ENCODE results near the gene MRPL54.

DNA sequence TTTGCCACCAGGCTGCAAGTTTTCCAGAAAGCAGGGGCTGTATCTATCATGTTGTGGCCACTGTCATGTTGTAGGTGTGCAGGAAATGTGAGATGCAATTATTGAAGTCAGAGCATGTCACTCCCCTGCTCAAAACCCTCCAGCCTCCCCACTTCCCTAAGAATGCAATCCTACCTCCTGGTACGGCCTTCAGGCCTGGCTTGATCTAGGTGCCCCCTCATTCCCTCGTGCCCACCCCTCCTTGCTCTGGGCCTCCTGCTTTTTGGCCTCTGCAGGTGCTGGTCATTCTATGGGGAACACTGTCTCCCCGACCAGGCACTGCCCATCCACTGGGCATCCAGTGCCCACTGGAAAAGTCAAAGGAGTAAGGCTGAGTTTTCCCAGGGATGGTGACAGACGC lies 52.2 kb downstream of the MRPL54 start:
- TF ChIP-seq, protein P1, sequence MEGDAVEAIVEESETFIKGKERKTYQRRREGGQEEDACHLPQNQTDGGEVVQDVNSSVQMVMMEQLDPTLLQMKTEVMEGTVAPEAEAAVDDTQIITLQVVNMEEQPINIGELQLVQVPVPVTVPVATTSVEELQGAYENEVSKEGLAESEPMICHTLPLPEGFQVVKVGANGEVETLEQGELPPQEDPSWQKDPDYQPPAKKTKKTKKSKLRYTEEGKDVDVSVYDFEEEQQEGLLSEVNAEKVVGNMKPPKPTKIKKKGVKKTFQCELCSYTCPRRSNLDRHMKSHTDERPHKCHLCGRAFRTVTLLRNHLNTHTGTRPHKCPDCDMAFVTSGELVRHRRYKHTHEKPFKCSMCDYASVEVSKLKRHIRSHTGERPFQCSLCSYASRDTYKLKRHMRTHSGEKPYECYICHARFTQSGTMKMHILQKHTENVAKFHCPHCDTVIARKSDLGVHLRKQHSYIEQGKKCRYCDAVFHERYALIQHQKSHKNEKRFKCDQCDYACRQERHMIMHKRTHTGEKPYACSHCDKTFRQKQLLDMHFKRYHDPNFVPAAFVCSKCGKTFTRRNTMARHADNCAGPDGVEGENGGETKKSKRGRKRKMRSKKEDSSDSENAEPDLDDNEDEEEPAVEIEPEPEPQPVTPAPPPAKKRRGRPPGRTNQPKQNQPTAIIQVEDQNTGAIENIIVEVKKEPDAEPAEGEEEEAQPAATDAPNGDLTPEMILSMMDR (IDR thresholded peaks at IDR 0.05; ENCODE audit: low read depth, low read length), result no peak
- no peak for TF ChIP-seq EZH2phosphoT487 (IDR thresholded peaks at IDR 0.05; ENCODE audit: low read depth)
